Endothelial cell of umbilical vein (primary cell): Measurements from ENCODE around the gene TMEM169.

Source experiments
- EZH2 ChIP-seq: IDR thresholded peaks from 2 replicates; pipeline ENCODE4 v1.6.1; 2012; ENCODE audit warnings: borderline replicate concordance, low read depth, mild to moderate bottlenecking, moderate library complexity, low read length, inconsistent platforms; ENCODE audit not compliant: severe bottlenecking
- FOS ChIP-seq: IDR thresholded peaks from 2 replicates; pipeline ENCODE4 v1.6.1; 2011; ENCODE audit warnings: mild to moderate bottlenecking, low read length, moderate library complexity, borderline replicate concordance; ENCODE audit not compliant: insufficient read depth
- GATA2 ChIP-seq: IDR thresholded peaks from 2 replicates; pipeline ENCODE4 v1.7.0; 2011; ENCODE audit warnings: low read depth, mild to moderate bottlenecking, moderate library complexity, mixed read lengths, low read length; ENCODE audit not compliant: insufficient read length, insufficient read depth
- JUN ChIP-seq: IDR thresholded peaks from 2 replicates; pipeline ENCODE4 v1.6.1; 2011; ENCODE audit warnings: borderline replicate concordance, low read depth; ENCODE audit not compliant: insufficient read length, insufficient read depth
- MAX ChIP-seq: IDR thresholded peaks from 2 replicates; pipeline ENCODE4 v1.6.1; 2011; ENCODE audit not compliant: insufficient read depth, insufficient read length
- POLR2A ChIP-seq: IDR thresholded peaks from 2 replicates; pipeline ENCODE4 v1.6.1; 2012; ENCODE audit warnings: low read depth, mild to moderate bottlenecking, control low read depth, low read length
- POLR2AphosphoS5 ChIP-seq: IDR thresholded peaks from 2 replicates; pipeline ENCODE4 v1.6.1; 2012; ENCODE audit warnings: low read depth, mild to moderate bottlenecking, control low read depth, low read length, moderate library complexity; ENCODE audit not compliant: insufficient read depth
- TF ChIP-seq, protein P1 (sequence below), 2 donors: IDR thresholded peaks; 1 replicate in 1 of 2; 2 replicates in 1 of 2; pipeline ENCODE4 v1.5.1; 2011; ENCODE audit warnings: low read length in 2 of 2, mild to moderate bottlenecking in 2 of 2, moderate library complexity in 2 of 2, control low read depth in 1 of 2, inconsistent platforms in 1 of 2, low read depth in 1 of 2; ENCODE audit not compliant: insufficient read depth in 1 of 2; ENCODE audit errors: extremely low read depth in 1 of 2

GRCh38 chr2:216144857-216145256 is 63.1 kb downstream of the TMEM169 start:
- TF ChIP-seq, protein P1, sequence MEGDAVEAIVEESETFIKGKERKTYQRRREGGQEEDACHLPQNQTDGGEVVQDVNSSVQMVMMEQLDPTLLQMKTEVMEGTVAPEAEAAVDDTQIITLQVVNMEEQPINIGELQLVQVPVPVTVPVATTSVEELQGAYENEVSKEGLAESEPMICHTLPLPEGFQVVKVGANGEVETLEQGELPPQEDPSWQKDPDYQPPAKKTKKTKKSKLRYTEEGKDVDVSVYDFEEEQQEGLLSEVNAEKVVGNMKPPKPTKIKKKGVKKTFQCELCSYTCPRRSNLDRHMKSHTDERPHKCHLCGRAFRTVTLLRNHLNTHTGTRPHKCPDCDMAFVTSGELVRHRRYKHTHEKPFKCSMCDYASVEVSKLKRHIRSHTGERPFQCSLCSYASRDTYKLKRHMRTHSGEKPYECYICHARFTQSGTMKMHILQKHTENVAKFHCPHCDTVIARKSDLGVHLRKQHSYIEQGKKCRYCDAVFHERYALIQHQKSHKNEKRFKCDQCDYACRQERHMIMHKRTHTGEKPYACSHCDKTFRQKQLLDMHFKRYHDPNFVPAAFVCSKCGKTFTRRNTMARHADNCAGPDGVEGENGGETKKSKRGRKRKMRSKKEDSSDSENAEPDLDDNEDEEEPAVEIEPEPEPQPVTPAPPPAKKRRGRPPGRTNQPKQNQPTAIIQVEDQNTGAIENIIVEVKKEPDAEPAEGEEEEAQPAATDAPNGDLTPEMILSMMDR (IDR thresholded peaks at IDR 0.05; ENCODE audit: extremely low read depth in 1 of 2, insufficient read depth in 1 of 2, low read depth in 1 of 2, low read length in 2 of 2): no peak
- TF ChIP-seq EZH2: no peak
- no peak for TF ChIP-seq POLR2AphosphoS5
- TF ChIP-seq POLR2A: no peak
- no peak for TF ChIP-seq FOS
- no peak for TF ChIP-seq GATA2
- TF ChIP-seq JUN: no peak
- TF ChIP-seq MAX: no peak
